H9 (cell line): ENCODE results near the gene LEF1. TPM values are rescaled to one million over a fixed set of nuclear protein-coding genes. Genes with fewer than 3 reads are reported as not detected.

Source experiments
- DNase-seq: peaks from one replicate; pipeline ENCODE4 v3.0.0-alpha.2; 2017
- H2AFZ ChIP-seq: one replicate; pipeline ENCODE4 v1.6.1; 2013; ENCODE audit warnings: mild to moderate bottlenecking, low read length, control low read depth, moderate library complexity
- H2AK5ac ChIP-seq: 2 replicates; pipeline ENCODE4 v1.6.1; 2013; ENCODE audit warnings: low read length, control low read depth, mixed read lengths; ENCODE audit not compliant: insufficient read length
- H2BK120ac ChIP-seq: one replicate; pipeline ENCODE4 v1.6.1; 2013; ENCODE audit warnings: low read depth, mild to moderate bottlenecking, low read length, control low read depth, inconsistent platforms; ENCODE audit not compliant: poor library complexity, severe bottlenecking
- H2BK12ac ChIP-seq: 2 replicates; pipeline ENCODE4 v1.6.1; 2013; ENCODE audit warnings: low read length, control low read depth, mixed read lengths, low read depth; ENCODE audit not compliant: insufficient read length
- H2BK15ac ChIP-seq: 2 replicates; pipeline ENCODE4 v1.6.1; 2013; ENCODE audit warnings: low read depth, low read length, control low read depth
- H2BK20ac ChIP-seq: one replicate; pipeline ENCODE4 v1.6.1; 2013; ENCODE audit warnings: low read depth, mild to moderate bottlenecking, low read length, control low read depth, inconsistent platforms; ENCODE audit not compliant: poor library complexity, severe bottlenecking
- H2BK5ac ChIP-seq: 2 replicates; pipeline ENCODE4 v1.6.1; 2013; ENCODE audit warnings: low read length, control low read depth, mixed read lengths; ENCODE audit not compliant: insufficient read length
- H3K14ac ChIP-seq: 2 replicates; pipeline ENCODE4 v1.6.1; 2013; ENCODE audit warnings: low read length, control low read depth; ENCODE audit not compliant: insufficient read depth
- H3K18ac ChIP-seq: 2 replicates; pipeline ENCODE4 v1.6.1; 2013; ENCODE audit warnings: low read depth, mild to moderate bottlenecking, mixed read lengths, low read length, control low read depth; ENCODE audit not compliant: insufficient read length
- H3K23ac ChIP-seq: 2 replicates; pipeline ENCODE4 v1.6.1; 2013; ENCODE audit warnings: low read length, control low read depth, mixed read lengths, low read depth; ENCODE audit not compliant: insufficient read length
- H3K23me2 ChIP-seq: 2 replicates; pipeline ENCODE4 v1.6.1; 2013; ENCODE audit warnings: low read depth, mild to moderate bottlenecking, mixed read lengths, low read length, control low read depth; ENCODE audit not compliant: insufficient read length, poor library complexity, severe bottlenecking
- H3K27ac ChIP-seq: 2 replicates; pipeline ENCODE4 v1.5.1; 2013; ENCODE audit warnings: low read length, control low read depth, mixed read lengths, low read depth; ENCODE audit not compliant: insufficient read length
- H3K27me3 ChIP-seq: 2 replicates; pipeline ENCODE4 v1.6.1; 2013; ENCODE audit warnings: low read length, control low read depth, inconsistent platforms; ENCODE audit not compliant: insufficient read depth
- H3K4ac ChIP-seq: 2 replicates; pipeline ENCODE4 v1.6.1; 2013; ENCODE audit warnings: low read depth, mild to moderate bottlenecking, control low read depth, inconsistent platforms, low read length, moderate library complexity
- H3K4me1 ChIP-seq: 2 replicates; pipeline ENCODE4 v1.6.1; 2013; ENCODE audit warnings: low read length, control low read depth, inconsistent platforms; ENCODE audit not compliant: insufficient read depth
- H3K4me2 ChIP-seq: 2 replicates; pipeline ENCODE4 v1.6.1; 2013; ENCODE audit warnings: low read length, control low read depth, mixed read lengths; ENCODE audit not compliant: insufficient read length, insufficient read depth
- H3K56ac ChIP-seq: 2 replicates; pipeline ENCODE4 v1.6.1; 2013; ENCODE audit warnings: low read depth, mild to moderate bottlenecking, mixed read lengths, low read length, control low read depth; ENCODE audit not compliant: insufficient read length
- H3K79me1 ChIP-seq: 2 replicates; pipeline ENCODE4 v1.6.1; 2013; ENCODE audit warnings: low read depth, mild to moderate bottlenecking, moderate library complexity, low read length, control low read depth, inconsistent platforms; ENCODE audit not compliant: insufficient read depth, poor library complexity, severe bottlenecking
- H3K79me2 ChIP-seq: 2 replicates; pipeline ENCODE4 v1.6.1; 2013; ENCODE audit warnings: low read length, control low read depth, inconsistent platforms; ENCODE audit not compliant: insufficient read depth
- H3K9ac ChIP-seq: 2 replicates; pipeline ENCODE4 v1.6.1; 2013; ENCODE audit warnings: low read length, control low read depth, mixed read lengths; ENCODE audit not compliant: insufficient read length; ENCODE audit errors: extremely low read depth
- H3K9me3 ChIP-seq: one replicate; pipeline ENCODE4 v1.6.1; 2013; ENCODE audit warnings: low read depth, low read length, inconsistent platforms; ENCODE audit not compliant: control insufficient read depth
- H3T11ph ChIP-seq: one replicate; pipeline ENCODE4 v1.6.1; 2013; ENCODE audit warnings: mild to moderate bottlenecking, low read length, control low read depth, inconsistent platforms
- H4K20me1 ChIP-seq: one replicate; pipeline ENCODE4 v1.6.1; 2013; ENCODE audit not compliant: control insufficient read depth, insufficient read length, insufficient read depth
- H4K5ac ChIP-seq: 2 replicates; pipeline ENCODE4 v1.6.1; 2013; ENCODE audit warnings: low read depth, mild to moderate bottlenecking, mixed read lengths, low read length, control low read depth; ENCODE audit not compliant: insufficient read length
- H4K8ac ChIP-seq: replicated peaks from 2 replicates; pipeline ENCODE4 v1.6.1; 2013; ENCODE audit warnings: low read length, control low read depth, mixed read lengths, low read depth; ENCODE audit not compliant: insufficient read length
- H4K91ac ChIP-seq: 2 replicates; pipeline ENCODE4 v1.6.1; 2013; ENCODE audit warnings: low read depth, mild to moderate bottlenecking, moderate library complexity, mixed read lengths, low read length, control low read depth; ENCODE audit not compliant: insufficient read length
- H3K27ac Mint-ChIP-seq, 3 experiments: 2 replicates in 2 of 3; 3 replicates in 1 of 3; pipeline ENCODE4 v1.8.0; 2020 to 2021; ENCODE audit warnings: mixed read lengths in 3 of 3, mild to moderate bottlenecking in 1 of 3, moderate library complexity in 1 of 3
- H3K27me3 Mint-ChIP-seq: 2 replicates; pipeline ENCODE4 v1.8.0; 2021; ENCODE audit warnings: low read depth, mild to moderate bottlenecking, moderate library complexity, mixed read lengths
- H3K36me3 Mint-ChIP-seq, 3 experiments: 2 replicates in 2 of 3; 3 replicates in 1 of 3; pipeline ENCODE4 v1.8.0; 2020 to 2021; ENCODE audit warnings: low read depth in 3 of 3, mixed read lengths in 3 of 3; ENCODE audit not compliant: insufficient read depth in 1 of 3
- H3K4me1 Mint-ChIP-seq, 2 experiments: 2 replicates each; pipeline ENCODE4 v1.8.0; 2020; ENCODE audit warnings: mixed read lengths in 2 of 2
- H3K4me3 Mint-ChIP-seq, 2 experiments: 2 replicates in 1 of 2; 3 replicates in 1 of 2; pipeline ENCODE4 v1.8.0; 2020 to 2021; ENCODE audit warnings: mild to moderate bottlenecking in 2 of 2, mixed read lengths in 2 of 2, moderate library complexity in 1 of 2
- H3K9me3 Mint-ChIP-seq, 2 experiments: 2 replicates in 1 of 2; 3 replicates in 1 of 2; pipeline ENCODE4 v1.8.0; 2020; ENCODE audit warnings: mild to moderate bottlenecking in 2 of 2, mixed read lengths in 2 of 2, moderate library complexity in 1 of 2
- WGBS: extraction: QIAGEN DNeasy Blood & Tissue Kit; methylation state at CpG from one replicate; pipeline ENCODE4 v1.1.7; 2013; ENCODE audit warnings: missing lambda C conversion rate, low lambda C conversion rate, mixed read lengths; ENCODE audit not compliant: insufficient read length; ENCODE audit errors: extremely low coverage; 5-methylcytosine and 5-hydroxymethylcytosine counted together
- total RNA-seq: library from RNA; stranded (reverse); gene quantifications from 2 replicates; pipeline ENCODE4 v1.2.1, GENCODE V29; 2021
- TF ChIP-seq, protein P1 (sequence below): fragments of 200-600 bp; sonication (generic); conservative IDR thresholded peaks from 3 replicates; pipeline ENCODE4 v1.8.0; 2021; ENCODE audit warnings: antibody characterized with exemption, mild to moderate bottlenecking

Gene LEF1
- total RNA-seq, 1 experiment from 2014 or later: 2.5 TPM

GRCh38 chr4:108141213-108141950, 27.4 kb downstream of the LEF1 start:
- H3K4me1 ChIP-seq: peaks cover 2% of the 10 kb centered on the region; the same call in 1 of the 2 replicates
- DNase-seq: no peak
- no peaks in the 10 kb centered on the region for H3K79me2 ChIP-seq
- Mint-ChIP-seq H3K36me3 (no peaks in the 10 kb centered on the region), H3K4me1 (peaks cover 19 to 48% of the 10 kb centered on the region in 2 experiments), H3K9me3 (no peaks in the 10 kb centered on the region), H3K4me3 (no peak overlapping the region), H3K27ac (no peak overlapping the region; a peak in 1 of 7 replicates), H3K27me3 (peaks cover 28% of the 10 kb centered on the region)
- peaks cover 2% of the 10 kb centered on the region; the same call in 1 of the 2 replicates for H3K27me3 ChIP-seq
- H3K79me1 ChIP-seq: no peaks in the 10 kb centered on the region
- no peak overlapping the region for H2BK15ac ChIP-seq
- no peaks in the 10 kb centered on the region for H4K20me1 ChIP-seq
- no peak overlapping the region for H2BK12ac ChIP-seq
- no peak overlapping the region for H4K91ac ChIP-seq
- no peak overlapping the region for H3K4me2 ChIP-seq
- no peak overlapping the region for H3T11ph ChIP-seq
- WGBS: no CpG with 5 or more reads among the region's 12 CpGs
- no peak overlapping the region for H3K4ac ChIP-seq
- no peak overlapping the region for H4K5ac ChIP-seq
- no peak overlapping the region for H3K14ac ChIP-seq
- H3K23me2 ChIP-seq: no peaks in the 10 kb centered on the region
- no peak overlapping the region for H3K27ac ChIP-seq
- no peaks in the 10 kb centered on the region for H3K9me3 ChIP-seq
- no peak overlapping the region for H2AK5ac ChIP-seq
- no peak overlapping the region for H4K8ac ChIP-seq
- no peak overlapping the region for H2BK5ac ChIP-seq
- no peak overlapping the region for H3K18ac ChIP-seq
- TF ChIP-seq, protein P1, sequence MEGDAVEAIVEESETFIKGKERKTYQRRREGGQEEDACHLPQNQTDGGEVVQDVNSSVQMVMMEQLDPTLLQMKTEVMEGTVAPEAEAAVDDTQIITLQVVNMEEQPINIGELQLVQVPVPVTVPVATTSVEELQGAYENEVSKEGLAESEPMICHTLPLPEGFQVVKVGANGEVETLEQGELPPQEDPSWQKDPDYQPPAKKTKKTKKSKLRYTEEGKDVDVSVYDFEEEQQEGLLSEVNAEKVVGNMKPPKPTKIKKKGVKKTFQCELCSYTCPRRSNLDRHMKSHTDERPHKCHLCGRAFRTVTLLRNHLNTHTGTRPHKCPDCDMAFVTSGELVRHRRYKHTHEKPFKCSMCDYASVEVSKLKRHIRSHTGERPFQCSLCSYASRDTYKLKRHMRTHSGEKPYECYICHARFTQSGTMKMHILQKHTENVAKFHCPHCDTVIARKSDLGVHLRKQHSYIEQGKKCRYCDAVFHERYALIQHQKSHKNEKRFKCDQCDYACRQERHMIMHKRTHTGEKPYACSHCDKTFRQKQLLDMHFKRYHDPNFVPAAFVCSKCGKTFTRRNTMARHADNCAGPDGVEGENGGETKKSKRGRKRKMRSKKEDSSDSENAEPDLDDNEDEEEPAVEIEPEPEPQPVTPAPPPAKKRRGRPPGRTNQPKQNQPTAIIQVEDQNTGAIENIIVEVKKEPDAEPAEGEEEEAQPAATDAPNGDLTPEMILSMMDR: no peak
- H3K56ac ChIP-seq: no peak overlapping the region
- no peak overlapping the region for H2BK120ac ChIP-seq
- H3K23ac ChIP-seq: no peak overlapping the region
- H2AFZ ChIP-seq: no peak overlapping the region
- no peak overlapping the region for H3K9ac ChIP-seq
- no peak overlapping the region for H2BK20ac ChIP-seq
